ENCODE data around the gene ARRDC2.
"Not testable (repeated sequence)": the region's sequence is repeated elsewhere in the genome, so short reads cannot be mapped to it uniquely, and the experiment has no call there.

The ARRDC2 gene

DNA sequence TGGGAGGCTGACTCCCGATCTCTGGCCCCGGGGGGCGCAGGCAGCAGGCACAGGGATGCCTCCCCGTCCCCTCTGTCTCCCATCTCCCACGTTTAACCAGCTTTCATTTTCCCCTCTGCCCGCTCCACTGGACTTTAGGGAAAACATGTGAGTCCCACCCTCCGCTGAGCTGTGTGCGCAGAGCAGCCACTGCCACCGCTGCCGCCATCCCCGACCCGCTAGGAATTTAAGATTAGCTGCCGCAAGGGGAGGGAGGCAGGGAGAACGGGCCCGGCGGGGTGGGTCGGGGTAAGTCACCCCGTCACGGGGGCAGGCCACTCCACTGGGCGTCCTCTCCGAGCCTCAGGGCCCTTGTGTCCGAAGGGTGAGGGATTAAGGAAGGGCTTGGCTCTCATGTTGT, 25.5 kb upstream of the ARRDC2 start:
- Histone ChIP-seq H3K27me3 (ENCODE audit: insufficient read depth, poor library complexity, severe bottlenecking) (no peaks in the 10 kb centered on the region), H3K4me3 (replicated peaks; ENCODE audit: insufficient read depth, low read length) (no peak overlapping the region), H3K27ac (replicated peaks) (no peak overlapping the region)
- DNase-seq (ENCODE audit: low read depth in 1 of 2, low spot score in 1 of 2), result no peak
- TF ChIP-seq GABPA (IDR thresholded peaks at IDR 0.05; ENCODE audit: low read depth) (no peak), CTCF (IDR thresholded peaks at IDR 0.05; ENCODE audit: insufficient read depth, low read length) (no peak), SPI1 (IDR thresholded peaks at IDR 0.05; ENCODE audit: borderline replicate concordance, low read depth) (no peak), POLR2AphosphoS5 (IDR thresholded peaks at IDR 0.05; ENCODE audit: low read depth) (no peak)
- TF ChIP-seq, protein P1, sequence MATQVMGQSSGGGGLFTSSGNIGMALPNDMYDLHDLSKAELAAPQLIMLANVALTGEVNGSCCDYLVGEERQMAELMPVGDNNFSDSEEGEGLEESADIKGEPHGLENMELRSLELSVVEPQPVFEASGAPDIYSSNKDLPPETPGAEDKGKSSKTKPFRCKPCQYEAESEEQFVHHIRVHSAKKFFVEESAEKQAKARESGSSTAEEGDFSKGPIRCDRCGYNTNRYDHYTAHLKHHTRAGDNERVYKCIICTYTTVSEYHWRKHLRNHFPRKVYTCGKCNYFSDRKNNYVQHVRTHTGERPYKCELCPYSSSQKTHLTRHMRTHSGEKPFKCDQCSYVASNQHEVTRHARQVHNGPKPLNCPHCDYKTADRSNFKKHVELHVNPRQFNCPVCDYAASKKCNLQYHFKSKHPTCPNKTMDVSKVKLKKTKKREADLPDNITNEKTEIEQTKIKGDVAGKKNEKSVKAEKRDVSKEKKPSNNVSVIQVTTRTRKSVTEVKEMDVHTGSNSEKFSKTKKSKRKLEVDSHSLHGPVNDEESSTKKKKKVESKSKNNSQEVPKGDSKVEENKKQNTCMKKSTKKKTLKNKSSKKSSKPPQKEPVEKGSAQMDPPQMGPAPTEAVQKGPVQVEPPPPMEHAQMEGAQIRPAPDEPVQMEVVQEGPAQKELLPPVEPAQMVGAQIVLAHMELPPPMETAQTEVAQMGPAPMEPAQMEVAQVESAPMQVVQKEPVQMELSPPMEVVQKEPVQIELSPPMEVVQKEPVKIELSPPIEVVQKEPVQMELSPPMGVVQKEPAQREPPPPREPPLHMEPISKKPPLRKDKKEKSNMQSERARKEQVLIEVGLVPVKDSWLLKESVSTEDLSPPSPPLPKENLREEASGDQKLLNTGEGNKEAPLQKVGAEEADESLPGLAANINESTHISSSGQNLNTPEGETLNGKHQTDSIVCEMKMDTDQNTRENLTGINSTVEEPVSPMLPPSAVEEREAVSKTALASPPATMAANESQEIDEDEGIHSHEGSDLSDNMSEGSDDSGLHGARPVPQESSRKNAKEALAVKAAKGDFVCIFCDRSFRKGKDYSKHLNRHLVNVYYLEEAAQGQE (IDR thresholded peaks at IDR 0.05; ENCODE audit: insufficient replicate concordance, low read depth), result no peak

- Histone ChIP-seq H3K27me3 (ENCODE audit: insufficient read depth, poor library complexity, severe bottlenecking) (no peaks in the 10 kb centered on the region), H3K4me3 (replicated peaks; ENCODE audit: insufficient read depth, low read length) (no peak overlapping the region), H3K27ac (replicated peaks) (no peak overlapping the region)
- DNase-seq (ENCODE audit: low read depth in 1 of 2, low spot score in 1 of 2), result no peak
- no peak for TF ChIP-seq GABPA (IDR thresholded peaks at IDR 0.05; ENCODE audit: low read depth)
- TF ChIP-seq POLR2AphosphoS5 (IDR thresholded peaks at IDR 0.05; ENCODE audit: low read depth), result no peak
- no peak for TF ChIP-seq CTCF (IDR thresholded peaks at IDR 0.05; ENCODE audit: insufficient read depth, low read length)
- TF ChIP-seq, protein P1 (IDR thresholded peaks at IDR 0.05; ENCODE audit: insufficient replicate concordance, low read depth), result no peak
- TF ChIP-seq SPI1 (IDR thresholded peaks at IDR 0.05; ENCODE audit: borderline replicate concordance, low read depth), result no peak
Observed at GRCh38 chr19:17985037-17985818, 22.7 kb upstream of the ARRDC2 start.

DNA sequence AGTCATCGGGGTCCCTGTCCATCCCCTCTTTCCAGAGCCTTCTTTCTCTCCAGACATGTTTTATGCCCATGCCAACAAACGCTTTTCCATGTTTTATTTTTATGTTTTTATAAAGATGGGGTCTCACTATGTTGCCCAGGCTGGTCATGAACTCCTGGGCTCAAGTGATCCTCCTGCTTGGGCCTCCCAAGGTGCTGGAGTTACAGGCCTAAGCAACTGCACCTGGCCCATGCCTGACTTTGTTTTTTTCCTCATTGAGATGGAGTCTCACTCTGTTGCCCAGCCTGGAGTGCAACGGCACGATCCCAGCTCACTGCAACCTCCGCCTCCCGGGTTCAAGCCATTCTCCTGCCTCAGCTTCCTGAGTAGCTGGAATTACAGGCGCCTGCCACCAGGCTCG, 21.4 kb upstream of the ARRDC2 start:
- DNase-seq (ENCODE audit: low read depth in 1 of 2, low spot score in 1 of 2); H3K27ac ChIP-seq (replicated peaks); H3K4me3 ChIP-seq (replicated peaks; ENCODE audit: insufficient read depth, low read length); H3K27me3 ChIP-seq (ENCODE audit: insufficient read depth, poor library complexity, severe bottlenecking): not testable (repeated sequence)

GRCh38 chr19:17988161-17988560, 19.8 kb upstream of the ARRDC2 start:
- Histone ChIP-seq H3K27me3 (ENCODE audit: insufficient read depth, poor library complexity, severe bottlenecking) (no peaks in the 10 kb centered on the region), H3K4me3 (replicated peaks; ENCODE audit: insufficient read depth, low read length) (no peak overlapping the region), H3K27ac (replicated peaks) (no peak overlapping the region)
- no peak for DNase-seq (ENCODE audit: low read depth in 1 of 2, low spot score in 1 of 2)
- TF ChIP-seq, protein P1 (IDR thresholded peaks at IDR 0.05; ENCODE audit: insufficient replicate concordance, low read depth), result no peak
- TF ChIP-seq SPI1 (IDR thresholded peaks at IDR 0.05; ENCODE audit: borderline replicate concordance, low read depth) (no peak), CTCF (IDR thresholded peaks at IDR 0.05; ENCODE audit: insufficient read depth, low read length) (no peak), GABPA (IDR thresholded peaks at IDR 0.05; ENCODE audit: low read depth) (no peak), POLR2AphosphoS5 (IDR thresholded peaks at IDR 0.05; ENCODE audit: low read depth) (no peak)

All from HL-60 (cell line).